ENCODE measurements around the gene RIC1. TPM values are rescaled to one million over a fixed set of nuclear protein-coding genes. Genes with fewer than 3 reads are reported as not detected.

RIC1 gene
- total RNA-seq, 2 donors from 2014 or later = 44.5 to 49.4 TPM

DNA sequence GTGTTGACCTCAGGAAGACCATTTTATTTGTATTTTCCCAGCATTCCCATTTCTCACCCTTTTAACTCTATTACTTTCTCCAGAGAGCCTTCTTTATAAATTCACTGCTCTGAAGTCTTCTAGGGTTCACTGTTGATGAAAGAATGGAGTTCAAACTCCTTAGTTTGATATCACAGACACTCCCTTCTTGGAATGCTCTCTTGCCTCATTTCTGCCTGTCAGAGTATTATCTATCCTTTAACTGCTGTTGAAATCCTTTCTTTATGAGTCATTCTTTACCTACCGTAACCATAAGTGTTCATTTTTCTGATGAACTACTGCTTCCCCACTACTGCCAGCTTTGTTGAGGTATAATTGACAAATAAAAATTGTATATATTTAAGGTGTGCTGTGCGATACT is 4.3 kb downstream of the RIC1 start:
- Histone ChIP-seq H3K36me3 (no peaks in the 10 kb centered on the region), H3K27me3 (replicated peaks; ENCODE audit: insufficient read depth) (no peaks in the 10 kb centered on the region), H3K4me1 (ENCODE audit: control insufficient read depth in 1 of 2, low read depth in 2 of 2) (peaks cover 11 to 28% of the 10 kb centered on the region in 2 donors), H3K27ac (no peak overlapping the region), H3K9me3 (peaks cover 8% of the 10 kb centered on the region), H3K4me3 (no peak overlapping the region)
- no peak for ATAC-seq (ENCODE audit: insufficient number of reproducible peaks, low FRiP score, low read depth)
- TF ChIP-seq, protein P1, sequence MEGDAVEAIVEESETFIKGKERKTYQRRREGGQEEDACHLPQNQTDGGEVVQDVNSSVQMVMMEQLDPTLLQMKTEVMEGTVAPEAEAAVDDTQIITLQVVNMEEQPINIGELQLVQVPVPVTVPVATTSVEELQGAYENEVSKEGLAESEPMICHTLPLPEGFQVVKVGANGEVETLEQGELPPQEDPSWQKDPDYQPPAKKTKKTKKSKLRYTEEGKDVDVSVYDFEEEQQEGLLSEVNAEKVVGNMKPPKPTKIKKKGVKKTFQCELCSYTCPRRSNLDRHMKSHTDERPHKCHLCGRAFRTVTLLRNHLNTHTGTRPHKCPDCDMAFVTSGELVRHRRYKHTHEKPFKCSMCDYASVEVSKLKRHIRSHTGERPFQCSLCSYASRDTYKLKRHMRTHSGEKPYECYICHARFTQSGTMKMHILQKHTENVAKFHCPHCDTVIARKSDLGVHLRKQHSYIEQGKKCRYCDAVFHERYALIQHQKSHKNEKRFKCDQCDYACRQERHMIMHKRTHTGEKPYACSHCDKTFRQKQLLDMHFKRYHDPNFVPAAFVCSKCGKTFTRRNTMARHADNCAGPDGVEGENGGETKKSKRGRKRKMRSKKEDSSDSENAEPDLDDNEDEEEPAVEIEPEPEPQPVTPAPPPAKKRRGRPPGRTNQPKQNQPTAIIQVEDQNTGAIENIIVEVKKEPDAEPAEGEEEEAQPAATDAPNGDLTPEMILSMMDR (IDR thresholded peaks at IDR 0.05) = no peak
- no peak for DNase-seq (ENCODE audit: low spot score)

DNA sequence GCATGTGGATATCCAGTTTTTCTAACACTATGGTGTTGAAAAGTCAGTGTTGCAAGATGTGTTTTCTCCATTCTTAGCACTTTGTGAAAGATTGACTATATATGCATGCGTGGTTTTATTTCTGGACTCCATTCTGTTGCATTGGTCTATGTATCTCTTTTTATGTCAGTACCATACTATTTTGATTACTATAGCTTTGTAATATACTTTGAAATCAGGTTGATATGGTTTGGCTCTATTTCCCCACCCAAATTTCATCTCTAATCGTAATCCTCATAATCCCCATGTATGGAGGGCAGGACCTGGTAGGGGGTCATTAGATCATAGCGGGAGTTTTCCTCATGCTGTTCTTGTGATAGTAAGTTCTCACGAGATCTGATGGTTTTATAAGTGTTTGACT is 6.5 kb downstream of the RIC1 start:
- H3K27me3 ChIP-seq (replicated peaks; ENCODE audit: insufficient read depth) = no peaks in the 10 kb centered on the region
- no peak overlapping the region for H3K4me3 ChIP-seq
- TF ChIP-seq, protein P1 (IDR thresholded peaks at IDR 0.05) = no peak
- ATAC-seq (ENCODE audit: insufficient number of reproducible peaks, low FRiP score, low read depth) (no peak), DNase-seq (ENCODE audit: low spot score) (no peak)
- H3K36me3 ChIP-seq = no peaks in the 10 kb centered on the region
- H3K27ac ChIP-seq = no peak overlapping the region
- peaks cover 10 to 27% of the 10 kb centered on the region in 2 donors for H3K4me1 ChIP-seq (ENCODE audit: control insufficient read depth in 1 of 2, low read depth in 2 of 2)
- peaks cover 14% of the 10 kb centered on the region for H3K9me3 ChIP-seq

DNA sequence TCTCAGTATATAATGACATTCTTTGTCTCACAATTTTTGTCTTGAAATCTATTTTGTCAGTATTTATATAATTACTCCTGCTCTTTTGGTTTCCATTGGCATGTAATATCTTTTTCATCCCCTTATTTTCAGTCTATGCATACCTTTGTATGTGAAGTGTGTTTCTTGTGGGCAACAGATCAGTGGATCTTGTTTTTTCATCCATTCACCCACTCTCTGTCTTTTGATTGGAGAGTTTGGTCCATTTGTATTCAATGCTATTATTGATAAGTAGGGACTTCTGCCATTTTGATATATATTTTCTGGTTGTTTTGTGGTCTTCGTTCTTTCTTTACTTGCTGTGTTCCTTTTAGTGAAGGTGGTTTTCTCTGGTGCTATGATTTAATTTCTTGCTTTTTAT is 10.9 kb downstream of the RIC1 start:
- ATAC-seq (ENCODE audit: insufficient number of reproducible peaks, low FRiP score, low read depth) (no peak), DNase-seq (ENCODE audit: low spot score) (no peak)
- H3K27ac ChIP-seq = no peak overlapping the region
- H3K9me3 ChIP-seq = peaks cover 19% of the 10 kb centered on the region
- TF ChIP-seq, protein P1 (IDR thresholded peaks at IDR 0.05) = no peak
- no peak overlapping the region for H3K4me3 ChIP-seq
- peaks cover 2 to 4% of the 10 kb centered on the region in 2 donors for H3K4me1 ChIP-seq (ENCODE audit: control insufficient read depth in 1 of 2, low read depth in 2 of 2)
- no peaks in the 10 kb centered on the region for H3K27me3 ChIP-seq (replicated peaks; ENCODE audit: insufficient read depth)
- H3K36me3 ChIP-seq = no peaks in the 10 kb centered on the region

DNA sequence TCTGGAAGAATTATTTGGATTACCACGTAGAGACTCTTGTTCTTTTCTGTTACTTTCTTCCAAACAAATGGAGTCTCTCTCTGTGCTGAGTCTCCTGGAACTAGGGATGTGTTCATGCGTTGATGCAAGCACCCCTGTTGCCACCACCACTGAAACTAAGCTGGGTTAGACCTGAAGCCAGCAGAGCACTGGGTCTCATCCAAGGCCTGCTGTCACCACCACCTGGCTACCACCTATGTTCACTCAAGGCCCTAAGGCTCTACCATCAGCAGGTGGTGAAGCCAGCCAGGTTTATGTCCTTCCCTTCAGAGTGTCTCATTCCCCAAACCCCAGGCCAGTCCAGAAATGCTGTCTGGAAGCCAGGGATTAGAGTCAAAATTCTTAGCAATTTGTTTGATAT is 13.3 kb downstream of the RIC1 start:
- Histone ChIP-seq H3K4me3 (no peak overlapping the region), H3K27me3 (replicated peaks; ENCODE audit: insufficient read depth) (no peaks in the 10 kb centered on the region), H3K27ac (no peak overlapping the region), H3K36me3 (no peaks in the 10 kb centered on the region), H3K9me3 (peaks cover 11% of the 10 kb centered on the region), H3K4me1 (ENCODE audit: control insufficient read depth in 1 of 2, low read depth in 2 of 2) (peaks cover 6 to 16% of the 10 kb centered on the region in 2 donors)
- TF ChIP-seq, protein P1 (IDR thresholded peaks at IDR 0.05) = no peak
- DNase-seq (ENCODE audit: low spot score) (no peak), ATAC-seq (ENCODE audit: insufficient number of reproducible peaks, low FRiP score, low read depth) (no peak)

DNA sequence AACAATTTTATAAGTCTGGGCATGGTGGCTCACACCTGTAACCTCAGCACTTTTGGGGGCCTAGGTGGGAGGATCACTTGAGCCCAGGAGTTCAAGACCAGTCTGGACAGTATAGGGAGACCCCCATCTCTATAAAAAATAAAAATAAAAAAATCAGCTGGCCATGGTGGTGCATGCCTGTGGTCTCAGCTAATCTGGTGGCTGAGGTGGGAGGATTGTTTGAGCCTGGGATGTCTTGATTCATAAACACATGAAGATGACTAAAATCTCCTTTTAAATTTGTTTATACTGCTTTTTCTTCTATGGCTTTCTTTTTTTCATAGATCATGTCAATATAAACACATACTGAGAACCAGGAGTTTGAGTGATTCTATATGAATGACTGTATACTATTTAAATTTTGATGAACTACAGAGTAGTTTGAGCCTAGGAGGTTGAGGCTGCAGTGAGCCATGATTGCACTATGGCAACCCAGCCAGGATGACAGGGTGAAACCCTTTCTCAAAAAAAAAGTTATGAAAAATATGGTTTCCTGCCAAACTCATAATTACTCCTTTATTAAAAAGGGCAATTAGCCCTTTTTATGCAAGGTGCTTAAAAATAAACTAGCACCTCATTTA is 14.2 kb downstream of the RIC1 start:
- H3K36me3 ChIP-seq = no peaks in the 10 kb centered on the region
- no peaks in the 10 kb centered on the region for H3K27me3 ChIP-seq (replicated peaks; ENCODE audit: insufficient read depth)
- DNase-seq (ENCODE audit: low spot score) (no peak), ATAC-seq (ENCODE audit: insufficient number of reproducible peaks, low FRiP score, low read depth) (no peak)
- H3K9me3 ChIP-seq = peaks cover 11% of the 10 kb centered on the region
- no peak overlapping the region for H3K4me3 ChIP-seq
- H3K27ac ChIP-seq = no peak overlapping the region
- H3K4me1 ChIP-seq (ENCODE audit: control insufficient read depth in 1 of 2, low read depth in 2 of 2) = peaks cover 6 to 19% of the 10 kb centered on the region in 2 donors
- TF ChIP-seq, protein P1 (IDR thresholded peaks at IDR 0.05) = no peak

All from thoracic aorta (tissue), 2 donors.